Prostate gland (tissue), 2 donors: ENCODE data around the gene CYP26A1. TPM values are rescaled to one million over a fixed set of nuclear protein-coding genes. Genes with fewer than 3 reads are reported as not detected.

Experiments used
- DNase-seq: peaks from one replicate; pipeline ENCODE4 v3.0.0-alpha.2; 2019; ENCODE audit warnings: low spot score
- H3K27ac ChIP-seq, 2 donors: fragments of 200-600 bp; sonication (generic); 2 replicates each; pipeline ENCODE4 v1.5.1; 2017 to 2019
- H3K27me3 ChIP-seq: fragments of 200-600 bp; sonication (generic); replicated peaks from 2 replicates; pipeline ENCODE4 v1.5.1; 2019; ENCODE audit not compliant: insufficient read depth
- H3K36me3 ChIP-seq, 2 donors: fragments of 200-600 bp; sonication (generic); 1 replicate in 1 of 2; 2 replicates in 1 of 2; pipeline versions ENCODE4 v1.5.1 to v1.8.1; 2017 to 2019
- H3K4me1 ChIP-seq: fragments of 200-600 bp; sonication (generic); replicated peaks from 2 replicates; pipeline ENCODE4 v1.5.1; 2019
- H3K4me3 ChIP-seq, 2 donors: fragments of 200-600 bp; sonication (generic); 2 replicates each; pipeline ENCODE4 v1.5.1; 2017 to 2019
- H3K9me3 ChIP-seq: fragments of 200-600 bp; sonication (generic); 2 replicates; pipeline ENCODE4 v1.5.1; 2017
- CTCF ChIP-seq, 4 experiments: fragments of 200-600 bp in 2 of 4; fragments of 450-650 bp in 2 of 4; sonication (generic) in 2 of 4; IDR thresholded peaks; 1 replicate in 3 of 4; 2 replicates in 1 of 4; pipeline ENCODE4 v1.5.1; 2016 to 2019; ENCODE audit warnings: antibody characterized with exemption in 4 of 4, mild to moderate bottlenecking in 2 of 4, moderate library complexity in 2 of 4
- POLR2A ChIP-seq: fragments of 450-650 bp; IDR thresholded peaks from one replicate; pipeline ENCODE4 v1.6.1; 2016; ENCODE audit warnings: antibody characterized with exemption, mild to moderate bottlenecking
- POLR2AphosphoS5 ChIP-seq: sonication (generic); formaldehyde crosslinking; IDR thresholded peaks from one replicate; pipeline ENCODE4 v1.6.1; 2017; ENCODE audit warnings: antibody characterized with exemption
- WGBS: methylation state at CpG from one replicate; pipeline ENCODE4 v1.1.5; 2018; 5-methylcytosine and 5-hydroxymethylcytosine counted together
- intact Hi-C: fragments of 100-400 bp; cut with DNase I; formaldehyde crosslinking; loops from one replicate; pipeline ENCODE4 v1.14.2; 2022
- total RNA-seq, 2 donors: library from RNA; depleted of rRNA; stranded (reverse); fragments of >200 nt; gene quantifications; one replicate each; pipeline ENCODE4 v1.1.0, GENCODE V29; 2016

Gene CYP26A1
- total RNA-seq, 2 donors from 2014 or later = not detected

GRCh38 chr10:93054486-93054885 is 19.2 kb upstream of the CYP26A1 start:
- intact Hi-C loops = no loop called here
- no peak for DNase-seq
- 92% methylated on average over 3 of the region's 3 CpGs for WGBS
- TF ChIP-seq CTCF (IDR thresholded peaks at IDR 0.05) (no peak), POLR2A (no peak), POLR2AphosphoS5 (no peak)
- no peaks in the 10 kb centered on the region for H3K27me3 ChIP-seq
- no peak overlapping the region for H3K27ac ChIP-seq
- no peaks in the 10 kb centered on the region for H3K36me3 ChIP-seq
- H3K9me3 ChIP-seq = no peaks in the 10 kb centered on the region
- H3K4me3 ChIP-seq = no peak overlapping the region
- no peaks in the 10 kb centered on the region for H3K4me1 ChIP-seq

GRCh38 chr10:93058139-93058538 is 15.6 kb upstream of the CYP26A1 start:
- Histone ChIP-seq H3K36me3 (no peaks in the 10 kb centered on the region), H3K4me1 (no peaks in the 10 kb centered on the region), H3K27ac (no peak overlapping the region), H3K4me3 (no peak overlapping the region), H3K9me3 (no peaks in the 10 kb centered on the region), H3K27me3 (peaks cover 2% of the 10 kb centered on the region)
- TF ChIP-seq CTCF (IDR thresholded peaks at IDR 0.05) = no peak
- no peak for TF ChIP-seq POLR2A
- no peak for TF ChIP-seq POLR2AphosphoS5
- no peak for DNase-seq
- intact Hi-C loops = no loop called here
- WGBS = 91% methylated on average over 3 of the region's 3 CpGs

GRCh38 chr10:93059975-93060886 is 13.5 kb upstream of the CYP26A1 start, which contains the start of gene CYP26C1:
CYP26C1 (plus strand) TSS chr10:93060798; CDS start chr10:93061264, 466 bp downstream.
- no peaks in the 10 kb centered on the region for H3K9me3 ChIP-seq
- no peak for DNase-seq
- intact Hi-C loops = no loop called here
- H3K27ac ChIP-seq = no peak within 1 kb of the TSS
- 34% methylated on average over 67 of the region's 67 CpGs for WGBS
- no peaks in the 10 kb centered on the region for H3K4me1 ChIP-seq
- no peak for TF ChIP-seq POLR2AphosphoS5
- TF ChIP-seq CTCF (IDR thresholded peaks at IDR 0.05) = no peak
- TF ChIP-seq POLR2A = no peak
- H3K4me3 ChIP-seq = no peak within 1 kb of the TSS
- H3K36me3 ChIP-seq = no peaks in the 10 kb centered on the region
- peaks cover 10% of the 10 kb centered on the region for H3K27me3 ChIP-seq

- H3K27ac ChIP-seq = no peak overlapping the region
- intact Hi-C loops = no loop called here
- TF ChIP-seq POLR2AphosphoS5 = no peak
- TF ChIP-seq POLR2A = no peak
- no peak for TF ChIP-seq CTCF (IDR thresholded peaks at IDR 0.05)
- no peaks in the 10 kb centered on the region for H3K36me3 ChIP-seq
- H3K9me3 ChIP-seq = no peaks in the 10 kb centered on the region
- no peak for DNase-seq
- H3K27me3 ChIP-seq = peaks cover 17% of the 10 kb centered on the region
- WGBS = 51% methylated on average over 43 of the region's 45 CpGs
- no peaks in the 10 kb centered on the region for H3K4me1 ChIP-seq
- H3K4me3 ChIP-seq = no peak overlapping the region
These were observed 12.7 kb upstream of the CYP26A1 start for GRCh38 chr10:93060887-93061593.
